ENCODE data around the gene FAM187B.
"Not testable (repeated sequence)": the region's sequence is repeated elsewhere in the genome, so short reads cannot be mapped to it uniquely, and the experiment has no call there.

The FAM187B gene

DNA sequence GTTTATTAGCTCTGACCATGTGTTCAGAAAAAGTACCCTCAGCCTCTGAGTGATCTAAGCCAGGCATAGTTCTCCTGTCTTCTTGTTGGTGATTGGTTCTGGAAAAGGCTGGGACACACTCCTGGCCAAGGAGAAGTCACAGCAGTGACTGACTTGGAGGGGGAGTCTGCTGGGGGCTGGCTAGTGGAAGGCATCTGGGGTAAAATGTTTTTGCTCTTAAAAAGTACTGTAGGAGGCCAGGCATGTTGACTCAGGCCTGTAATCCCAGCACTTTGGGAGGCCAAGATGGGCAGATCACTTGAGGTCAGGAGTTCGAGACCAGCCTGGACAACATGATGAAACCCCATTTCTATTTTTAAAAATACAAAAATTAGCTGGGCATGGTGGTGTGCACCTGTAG is 21.7 kb downstream of the FAM187B start:
- TF ChIP-seq, protein P1, sequence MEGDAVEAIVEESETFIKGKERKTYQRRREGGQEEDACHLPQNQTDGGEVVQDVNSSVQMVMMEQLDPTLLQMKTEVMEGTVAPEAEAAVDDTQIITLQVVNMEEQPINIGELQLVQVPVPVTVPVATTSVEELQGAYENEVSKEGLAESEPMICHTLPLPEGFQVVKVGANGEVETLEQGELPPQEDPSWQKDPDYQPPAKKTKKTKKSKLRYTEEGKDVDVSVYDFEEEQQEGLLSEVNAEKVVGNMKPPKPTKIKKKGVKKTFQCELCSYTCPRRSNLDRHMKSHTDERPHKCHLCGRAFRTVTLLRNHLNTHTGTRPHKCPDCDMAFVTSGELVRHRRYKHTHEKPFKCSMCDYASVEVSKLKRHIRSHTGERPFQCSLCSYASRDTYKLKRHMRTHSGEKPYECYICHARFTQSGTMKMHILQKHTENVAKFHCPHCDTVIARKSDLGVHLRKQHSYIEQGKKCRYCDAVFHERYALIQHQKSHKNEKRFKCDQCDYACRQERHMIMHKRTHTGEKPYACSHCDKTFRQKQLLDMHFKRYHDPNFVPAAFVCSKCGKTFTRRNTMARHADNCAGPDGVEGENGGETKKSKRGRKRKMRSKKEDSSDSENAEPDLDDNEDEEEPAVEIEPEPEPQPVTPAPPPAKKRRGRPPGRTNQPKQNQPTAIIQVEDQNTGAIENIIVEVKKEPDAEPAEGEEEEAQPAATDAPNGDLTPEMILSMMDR (conservative IDR thresholded peaks at IDR 0.05; ENCODE audit: low read length), result no peak
- H3K4me3 ChIP-seq (ENCODE audit: low read length), result no peak overlapping the region
- DNase-seq (ENCODE audit: low read depth), result no peak

- no peak overlapping the region for H3K4me3 ChIP-seq (ENCODE audit: low read length)
- TF ChIP-seq, protein P1 (conservative IDR thresholded peaks at IDR 0.05; ENCODE audit: low read length), result no peak
- no peak for DNase-seq (ENCODE audit: low read depth)
Measured at GRCh38 chr19:35206379-35206778, 22.2 kb downstream of the FAM187B start.

- TF ChIP-seq, protein P1 (conservative IDR thresholded peaks at IDR 0.05; ENCODE audit: low read length), result no peak
- no peak overlapping the region for H3K4me3 ChIP-seq (ENCODE audit: low read length)
- DNase-seq (ENCODE audit: low read depth), result no peak
Measured at GRCh38 chr19:35205733-35206323, 22.7 kb downstream of the FAM187B start.

DNA sequence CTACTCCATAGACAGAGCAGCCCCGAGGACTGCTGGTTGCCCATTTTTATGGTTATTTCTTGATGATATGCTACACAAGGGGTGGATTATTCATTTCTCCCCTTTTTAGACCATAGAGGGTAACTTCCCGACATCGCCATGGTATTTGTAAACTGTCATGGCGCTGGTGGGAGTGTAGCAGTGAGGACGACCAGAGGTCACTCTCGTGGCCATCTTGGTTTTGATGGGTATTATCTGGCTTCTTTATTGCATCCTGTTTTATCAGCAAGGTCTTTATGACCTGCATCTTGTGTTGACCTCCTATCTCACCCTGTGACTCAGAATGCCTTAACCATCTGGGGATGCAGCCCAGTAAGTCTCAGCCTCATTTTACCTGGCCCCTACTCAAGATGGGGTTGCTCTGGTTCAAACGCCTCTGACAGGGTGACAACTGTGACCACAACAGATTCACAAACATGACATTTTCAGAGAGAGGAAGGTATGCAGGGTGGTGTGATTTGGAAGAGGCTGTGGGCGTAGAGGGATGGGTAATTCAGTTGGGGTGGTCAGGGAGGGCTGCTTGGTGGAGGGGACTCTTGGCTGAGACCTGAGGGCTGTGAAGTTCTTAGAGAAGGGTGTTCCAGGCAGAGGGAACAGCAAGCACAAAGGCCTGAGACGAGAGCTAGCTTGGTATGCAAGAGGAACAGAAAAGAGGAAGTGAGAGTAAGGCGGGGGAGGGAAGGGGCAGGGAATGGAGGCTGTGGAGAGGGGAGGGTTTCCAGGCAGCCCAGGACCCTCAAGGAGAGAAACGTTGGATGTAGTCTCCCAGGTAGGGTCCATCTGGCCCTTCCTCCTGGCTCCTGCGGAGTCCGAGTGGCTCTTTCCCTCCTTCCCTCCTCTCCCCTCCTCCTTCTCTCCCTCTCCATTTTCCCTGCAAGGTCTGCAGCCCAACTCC is 23.5 kb downstream of the FAM187B start:
- no peak for DNase-seq (ENCODE audit: low read depth)
- H3K4me3 ChIP-seq (ENCODE audit: low read length), result no peak overlapping the region
- TF ChIP-seq, protein P1 (conservative IDR thresholded peaks at IDR 0.05; ENCODE audit: low read length), result no peak

- DNase-seq (ENCODE audit: low read depth), result no peak
Measured at GRCh38 chr19:35202722-35203688, 25.5 kb downstream of the FAM187B start.

DNA sequence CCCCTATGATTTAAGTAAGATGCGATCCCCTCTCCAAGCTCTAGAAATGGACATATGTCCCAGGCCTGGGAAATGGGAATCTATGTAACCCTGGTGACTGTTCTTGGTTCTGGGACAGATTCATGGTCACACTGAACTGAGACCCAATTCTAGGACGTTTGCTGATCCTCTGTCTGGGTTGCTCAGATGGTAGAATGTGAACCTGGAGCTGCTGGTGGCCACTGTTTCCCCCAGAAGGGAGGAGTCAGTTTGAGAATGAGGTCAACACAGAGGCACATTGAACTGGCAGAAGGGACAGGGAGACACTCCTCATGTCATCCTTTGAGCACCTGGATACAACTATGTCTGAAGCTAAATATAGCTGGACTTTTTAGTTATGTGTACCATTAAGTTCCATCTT is 29.1 kb downstream of the FAM187B start:
- TF ChIP-seq, protein P1 (conservative IDR thresholded peaks at IDR 0.05; ENCODE audit: low read length), result no peak
- no peak for DNase-seq (ENCODE audit: low read depth)
- no peak overlapping the region for H3K4me3 ChIP-seq (ENCODE audit: low read length)

More at GRCh38 chr19:35202722-35203688, 25.5 kb downstream of the FAM187B start:
- TF ChIP-seq, protein P1 (conservative IDR thresholded peaks at IDR 0.05; ENCODE audit: low read length), result no peak
- no peak overlapping the region for H3K4me3 ChIP-seq (ENCODE audit: low read length)

DNA sequence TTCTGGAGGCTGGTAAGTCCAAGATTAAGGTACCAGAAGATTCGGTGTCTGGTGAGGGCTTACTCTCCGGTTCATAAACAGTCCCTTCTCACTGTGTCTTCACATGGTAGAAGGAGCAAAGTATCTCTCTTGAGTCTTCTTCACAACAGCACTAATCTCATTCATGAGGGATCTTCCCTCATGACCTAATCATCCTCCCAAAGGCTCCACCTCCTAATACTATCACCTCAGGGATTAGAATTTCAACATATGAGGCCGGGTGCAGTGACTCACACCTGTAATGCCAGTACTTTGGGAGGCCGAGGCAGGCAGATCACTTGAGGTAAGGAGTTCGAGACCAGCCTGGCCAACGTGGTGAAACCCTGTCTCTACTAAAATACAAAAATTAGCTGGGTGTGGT is 31.7 kb downstream of the FAM187B start:
- H3K4me3 ChIP-seq (ENCODE audit: low read length); DNase-seq (ENCODE audit: low read depth): not testable (repeated sequence)
